Heart right ventricle (tissue), 16 donors: ENCODE results near the gene MKKS. TPM values are rescaled to one million over a fixed set of nuclear protein-coding genes. Genes with fewer than 3 reads are reported as not detected.
"Not testable (repeated sequence)": the region's sequence is repeated elsewhere in the genome, so short reads cannot be mapped to it uniquely, and the experiment has no call there.

Experiments used
- ATAC-seq, 8 donors: fragments of 200-7000 bp; cut with Tn5 transposase; one replicate each; pipeline ENCODE4 v1.9.1; 2020; ENCODE audit warnings: mild to moderate bottlenecking in 8 of 8, moderate library complexity in 8 of 8, moderate number of reproducible peaks in 1 of 8
- DNase-seq, 2 donors: peaks; one replicate each; pipeline ENCODE4 v3.0.0-alpha.2; 2020
- H3K27ac ChIP-seq, 10 donors: fragments of 200-600 bp; sonication (generic) in 2 of 10; one replicate each; pipeline versions ENCODE4 v1.5.0 to v1.8.0; 2020 to 2022; ENCODE audit warnings: mild to moderate bottlenecking in 3 of 10
- H3K27me3 ChIP-seq, 7 donors: fragments of 200-600 bp; one replicate each; pipeline ENCODE4 v1.8.0; 2021 to 2022; ENCODE audit warnings: mild to moderate bottlenecking in 2 of 7
- H3K36me3 ChIP-seq, 9 donors: fragments of 200-600 bp; sonication (generic) in 1 of 9; one replicate each; pipeline versions ENCODE4 v1.5.0 to v1.8.0; 2020 to 2022; ENCODE audit warnings: mild to moderate bottlenecking in 2 of 9
- H3K4me1 ChIP-seq, 9 donors: fragments of 200-600 bp; sonication (generic) in 1 of 9; one replicate each; pipeline versions ENCODE4 v1.5.0 to v1.8.0; 2020 to 2022; ENCODE audit warnings: mild to moderate bottlenecking in 4 of 9
- H3K4me3 ChIP-seq, 10 donors: fragments of 200-600 bp; sonication (generic) in 2 of 10; one replicate each; pipeline versions ENCODE4 v1.5.0 to v1.8.0; 2020 to 2022; ENCODE audit warnings: mild to moderate bottlenecking in 7 of 10, moderate library complexity in 2 of 10
- H3K9me3 ChIP-seq, 11 donors: fragments of 200-600 bp in 10 of 11; sonication (generic) in 2 of 11; one replicate each; pipeline versions ENCODE4 v1.5.0 to v1.8.0; 2013 to 2022; ENCODE audit warnings: mild to moderate bottlenecking in 2 of 11, control low read depth in 1 of 11, moderate library complexity in 1 of 11
- WGBS, 2 donors: extraction: QIAGEN DNeasy Blood & Tissue Kit; methylation state at CpG; one replicate each; pipeline ENCODE4 v1.1.7; 2013; ENCODE audit warnings: inconsistent platforms in 1 of 2; 5-methylcytosine and 5-hydroxymethylcytosine counted together
- intact Hi-C, 10 donors: fragments of 100-400 bp; cut with DNase I; formaldehyde crosslinking; loops; one replicate each; pipeline versions ENCODE4 v1.11.1 to v1.14.2; 2022
- polyA plus RNA-seq, 2 donors: library from polyadenylated mRNA; stranded (reverse); fragments of 200-250 nt; gene quantifications; one replicate each; pipeline ENCODE4 v1.2.3, GENCODE V29; 2013
- total RNA-seq, 10 donors: library from RNA; stranded (reverse); fragmentation: NEBNext Ultra II Directional in 3 of 10; extraction: Animal tissue kit (Norgen Biotek cat#: 25700) in 3 of 10; gene quantifications; one replicate each; pipeline versions ENCODE4 v1.2.1 to v1.2.4, GENCODE V29; 2021 to 2023
- TF ChIP-seq, protein P1 (sequence below), 9 donors: fragments of 200-600 bp; sonication (generic) in 2 of 9; IDR thresholded peaks; one replicate each; pipeline versions ENCODE4 v1.5.0 to v1.8.0; 2021 to 2022; ENCODE audit warnings: antibody characterized with exemption in 9 of 9, mild to moderate bottlenecking in 5 of 9, moderate library complexity in 1 of 9
- donor health status: Arrhythmogenic right ventricular cardiomyopathy.
- donor health status: ischemic (EF 13 %, LVEDD 7.1; RV severe dilation, severe dysfunction).
- donor health status: healthy with polysubstance abuse.
- donor health status: DM: no; HTN: yes; CAD: no.
- donor health status: DM: no; HTN: no; CAD: no.
- donor health status: ischemic (EF 25% LVEDD 6.9; RV normal size, moderate dysfunction).
- donor health status: ischemic (EF 25% LVEDD 5.7; RV mildly dilated, moderate dysfunction).
- donor health status: healthy.
- donor health status: DM: yes; HTN: yes; CAD: no.
- donor health status: Ischemic cardiomyopathy.
- donor health status: ischemic (EF 35%, LVEDD 5.7; RV mildly dilated, moderate dysfunction).
- donor health status: nonischemic (EF 11% LVEDD 7.7; RV severe dilation, severe dysfunction).
- donor health status: DM: yes; HTN: yes; CAD: no.
- donor health status: PGD.
- donor health status: ischemic (EF 29% LVEDD 5.4; RV normal size, mild dysfunction).
- donor health status: nonischemic (EF 23%, LVEDD 6.1; RV moderate dilation, normal function).

MKKS gene
- total and polyA plus RNA-seq, 12 donors, result 13.6 to 30.7 (median 19.4) TPM

DNA sequence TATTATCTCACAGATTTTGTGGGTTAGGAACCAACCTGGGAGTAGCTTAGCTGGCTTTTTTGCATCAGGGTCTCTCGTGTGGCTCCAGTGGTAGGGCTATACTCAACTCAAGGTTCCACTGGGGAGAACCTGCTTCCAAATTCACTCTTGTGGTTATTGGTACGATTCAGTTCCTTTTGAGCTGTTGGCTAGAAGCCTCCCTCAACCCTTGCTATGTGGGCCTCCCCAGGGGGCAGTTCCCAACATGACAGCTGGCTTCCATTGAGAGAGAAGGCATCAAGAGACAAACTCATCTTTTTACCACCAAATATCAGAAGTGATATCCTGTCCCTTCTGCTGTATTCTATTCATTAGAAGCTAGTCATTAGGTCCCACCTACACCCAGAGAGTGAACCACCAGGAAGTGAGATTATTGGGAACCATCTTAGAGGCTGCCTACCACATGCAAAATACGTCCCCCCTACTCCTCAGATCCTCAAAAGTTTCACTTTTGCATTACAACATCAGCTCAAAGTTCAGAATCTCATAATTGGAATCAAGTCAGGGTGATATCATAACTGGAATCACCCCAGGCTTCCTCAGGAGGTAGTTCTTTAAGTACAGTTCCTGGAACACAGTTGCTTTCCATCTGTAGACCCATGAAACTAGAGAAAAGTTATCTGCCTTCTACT is 30.9 kb downstream of the MKKS start:
- no peak for ATAC-seq
- Histone ChIP-seq H3K4me3 (no peak overlapping the region), H3K4me1 (peaks cover 0 to 7% (median 0%) of the 10 kb centered on the region in 9 donors), H3K27me3 (no peaks in the 10 kb centered on the region), H3K9me3 (no peaks in the 10 kb centered on the region), H3K36me3 (peaks cover 0 to 46% (median 15%) of the 10 kb centered on the region in 9 donors), H3K27ac (no peak overlapping the region)
- no peak for DNase-seq
- TF ChIP-seq, protein P1, sequence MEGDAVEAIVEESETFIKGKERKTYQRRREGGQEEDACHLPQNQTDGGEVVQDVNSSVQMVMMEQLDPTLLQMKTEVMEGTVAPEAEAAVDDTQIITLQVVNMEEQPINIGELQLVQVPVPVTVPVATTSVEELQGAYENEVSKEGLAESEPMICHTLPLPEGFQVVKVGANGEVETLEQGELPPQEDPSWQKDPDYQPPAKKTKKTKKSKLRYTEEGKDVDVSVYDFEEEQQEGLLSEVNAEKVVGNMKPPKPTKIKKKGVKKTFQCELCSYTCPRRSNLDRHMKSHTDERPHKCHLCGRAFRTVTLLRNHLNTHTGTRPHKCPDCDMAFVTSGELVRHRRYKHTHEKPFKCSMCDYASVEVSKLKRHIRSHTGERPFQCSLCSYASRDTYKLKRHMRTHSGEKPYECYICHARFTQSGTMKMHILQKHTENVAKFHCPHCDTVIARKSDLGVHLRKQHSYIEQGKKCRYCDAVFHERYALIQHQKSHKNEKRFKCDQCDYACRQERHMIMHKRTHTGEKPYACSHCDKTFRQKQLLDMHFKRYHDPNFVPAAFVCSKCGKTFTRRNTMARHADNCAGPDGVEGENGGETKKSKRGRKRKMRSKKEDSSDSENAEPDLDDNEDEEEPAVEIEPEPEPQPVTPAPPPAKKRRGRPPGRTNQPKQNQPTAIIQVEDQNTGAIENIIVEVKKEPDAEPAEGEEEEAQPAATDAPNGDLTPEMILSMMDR (IDR thresholded peaks at IDR 0.05), result no peak
- 82% methylated on average over 3 of the region's 3 CpGs for WGBS, 2 donors
- intact Hi-C loops, result no loop called here

DNA sequence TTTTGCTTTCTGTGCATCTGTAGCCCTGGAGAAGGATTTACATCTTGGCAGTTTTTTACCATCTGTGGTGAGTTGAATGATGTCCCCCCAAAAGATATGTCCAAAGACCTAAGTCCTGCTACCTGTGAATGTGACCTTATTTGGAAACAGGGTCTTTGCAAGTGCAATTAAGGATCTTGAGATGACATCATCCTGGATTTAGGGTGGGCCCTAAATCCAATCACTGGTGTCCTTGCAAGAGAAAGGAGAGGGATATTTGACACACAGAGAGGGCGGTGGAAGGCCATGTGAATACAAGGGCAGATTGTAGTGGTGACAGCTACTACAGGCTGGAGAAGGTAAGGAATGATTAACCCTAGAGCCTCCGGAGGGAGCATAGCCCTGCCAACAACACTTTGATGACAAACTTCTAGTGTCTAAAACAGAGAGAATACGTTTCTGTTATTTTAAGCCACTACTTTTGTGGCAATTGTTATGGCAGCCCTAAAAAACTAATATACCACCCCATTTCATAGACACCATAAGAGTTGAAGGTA is 35.1 kb downstream of the MKKS start:
- no peak for ATAC-seq
- WGBS, 2 donors, result 62 to 67% methylated on average over 3 of the region's 3 CpGs

DNA sequence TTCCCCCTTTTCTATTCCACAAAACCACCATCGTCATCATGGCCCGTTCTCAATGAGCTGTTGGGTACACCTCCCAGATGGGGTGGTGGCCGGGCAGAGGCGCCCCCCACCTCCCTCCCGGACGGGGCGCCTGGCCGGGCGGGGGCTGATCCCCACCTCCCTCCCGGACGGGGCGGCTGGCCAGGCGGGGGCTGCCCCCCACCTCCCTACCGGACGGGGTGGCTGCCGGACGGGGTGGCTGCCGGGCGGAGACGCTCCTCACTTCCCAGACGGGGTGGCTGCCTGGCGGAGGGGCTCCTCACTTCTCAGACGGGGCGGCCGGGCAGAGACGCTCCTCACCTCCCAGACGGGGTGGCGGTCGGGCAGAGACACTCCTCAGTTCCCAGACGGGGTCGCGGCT is 39.3 kb downstream of the MKKS start:
- ATAC-seq, intact Hi-C loops, H3K9me3 ChIP-seq, H3K4me3 ChIP-seq, H3K4me1 ChIP-seq, H3K27me3 ChIP-seq, H3K27ac ChIP-seq, H3K36me3 ChIP-seq, DNase-seq: not testable (repeated sequence)
- WGBS, 2 donors, result 96 to 97% methylated on average over 14 to 29 of the region's 32 CpGs

More for the DNA sequence above, 35.1 kb downstream of the MKKS start:
- intact Hi-C loops, result no loop called here
- TF ChIP-seq, protein P1 (IDR thresholded peaks at IDR 0.05), result no peak
- Histone ChIP-seq H3K27ac (no peak overlapping the region), H3K4me1 (peaks cover 0 to 2% (median 0%) of the 10 kb centered on the region in 9 donors), H3K36me3 (peaks cover 0 to 5% (median 0%) of the 10 kb centered on the region in 9 donors), H3K9me3 (no peaks in the 10 kb centered on the region), H3K27me3 (no peaks in the 10 kb centered on the region), H3K4me3 (no peak overlapping the region)
- DNase-seq, result no peak

DNA sequence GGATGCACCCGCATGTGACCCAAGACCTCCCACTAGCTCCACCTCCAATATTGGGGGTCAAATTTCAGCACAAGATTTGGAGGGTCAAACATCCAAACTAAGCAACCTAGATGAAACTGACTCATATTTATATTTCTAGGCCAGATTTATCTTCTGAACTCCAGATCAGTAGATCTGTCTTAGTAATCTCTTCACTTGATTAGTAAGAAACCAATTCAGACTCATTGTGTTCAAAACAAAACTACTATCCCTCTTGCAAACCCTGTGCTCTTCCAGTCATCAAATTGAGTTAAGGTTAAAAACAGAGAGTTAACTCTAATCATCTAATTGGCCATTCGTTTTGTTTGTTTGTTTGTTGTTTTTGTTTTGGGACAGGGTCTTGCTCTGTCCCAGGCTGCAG is 43.3 kb downstream of the MKKS start:
- no peak overlapping the region for H3K27ac ChIP-seq
- WGBS, 2 donors, result 85% methylated on average over 2 of the region's 2 CpGs
- DNase-seq (no peak), ATAC-seq (no peak)
- intact Hi-C loops, result no loop called here
- H3K4me1 ChIP-seq, result no peaks in the 10 kb centered on the region
- TF ChIP-seq, protein P1 (IDR thresholded peaks at IDR 0.05), result no peak
- no peak overlapping the region for H3K4me3 ChIP-seq
- H3K9me3 ChIP-seq, result no peaks in the 10 kb centered on the region
- no peaks in the 10 kb centered on the region for H3K27me3 ChIP-seq
- no peaks in the 10 kb centered on the region for H3K36me3 ChIP-seq

DNA sequence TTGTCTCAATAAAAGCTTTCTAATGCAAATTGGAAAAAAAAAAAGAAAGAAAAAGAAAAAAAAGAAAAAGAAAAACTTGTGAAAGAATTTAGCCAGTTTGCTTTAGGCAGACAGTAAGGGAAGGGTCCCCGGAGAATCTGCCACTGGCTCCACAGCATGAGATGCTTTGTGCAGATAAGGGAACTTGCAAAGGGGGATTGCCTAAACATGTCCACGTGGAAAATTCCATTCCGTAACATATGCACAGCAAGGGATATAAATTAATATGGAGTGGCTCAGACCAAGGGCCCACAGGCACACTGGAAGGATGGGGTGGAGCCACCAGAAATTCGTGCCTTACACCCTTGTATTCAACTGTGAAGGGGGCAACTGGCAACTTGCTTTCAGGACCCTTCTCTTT is 45.4 kb downstream of the MKKS start:
- Histone ChIP-seq H3K9me3 (no peaks in the 10 kb centered on the region), H3K27me3 (no peaks in the 10 kb centered on the region), H3K4me1 (no peaks in the 10 kb centered on the region), H3K27ac (no peak overlapping the region), H3K4me3 (no peak overlapping the region), H3K36me3 (no peaks in the 10 kb centered on the region)
- TF ChIP-seq, protein P1 (IDR thresholded peaks at IDR 0.05), result no peak
- intact Hi-C loops, result loop anchor here in 1 of 10 donors (10.0 kb wide), 1 partner anchor 74 kb away; no protein-coding TSS in a partner anchor
- DNase-seq (no peak), ATAC-seq (no peak)
- WGBS, 2 donors, result 77 to 80% methylated on average over 4 of the region's 4 CpGs
